ENCODE results near the gene KCND3.

Gene KCND3

GRCh38 chr1:111878091-111878490 lies 111.4 kb downstream of the KCND3 start:
- no peak for DNase-seq

DNA sequence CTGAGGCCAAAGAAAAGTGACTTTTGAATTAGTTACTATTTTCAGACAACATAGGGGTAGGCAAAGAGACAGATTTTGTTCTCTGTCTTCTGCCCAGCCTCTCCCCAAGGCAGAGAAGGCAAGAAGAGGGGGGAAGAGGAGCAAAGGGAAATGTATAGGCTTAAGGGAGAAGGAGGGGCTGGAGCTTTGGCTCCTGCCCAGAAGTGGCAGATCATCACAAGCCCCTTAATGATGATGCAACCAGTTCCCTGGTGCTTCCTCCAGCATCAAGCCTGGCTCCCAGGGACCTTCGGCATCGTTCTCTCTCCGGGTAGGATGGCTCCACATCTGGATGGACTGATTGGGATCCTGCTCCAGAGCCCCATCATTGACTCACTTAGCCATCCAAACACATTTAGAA lies 112.8 kb downstream of the KCND3 start:
- no peak for DNase-seq

GRCh38 chr1:111875640-111876039 lies 113.8 kb downstream of the KCND3 start:
- no peak for DNase-seq

GRCh38 chr1:111873460-111874030 lies 115.9 kb downstream of the KCND3 start:
- no peak for DNase-seq

DNA sequence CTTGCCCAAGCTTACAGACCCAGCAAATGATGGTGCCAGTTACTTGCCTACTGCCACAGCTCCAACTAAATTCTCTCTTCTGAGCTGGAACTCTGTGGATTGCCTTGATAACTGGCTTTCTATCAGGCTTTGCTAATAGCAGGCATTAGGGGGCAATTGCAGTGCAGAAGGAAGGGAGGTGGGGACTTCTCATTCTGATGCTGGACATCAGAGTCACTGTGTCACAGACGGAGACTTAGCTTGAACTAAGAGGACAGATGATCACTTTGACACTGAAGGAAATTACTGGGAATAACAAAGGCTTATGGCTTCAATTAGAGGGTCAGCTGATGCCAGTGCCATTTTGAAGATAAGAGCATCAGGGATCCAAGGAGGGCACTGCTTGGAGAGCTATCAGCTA lies 119.3 kb downstream of the KCND3 start:
- no peak for DNase-seq

- DNase-seq = no peak
Observed at GRCh38 chr1:111867868-111868440, 121.5 kb downstream of the KCND3 start.

DNA sequence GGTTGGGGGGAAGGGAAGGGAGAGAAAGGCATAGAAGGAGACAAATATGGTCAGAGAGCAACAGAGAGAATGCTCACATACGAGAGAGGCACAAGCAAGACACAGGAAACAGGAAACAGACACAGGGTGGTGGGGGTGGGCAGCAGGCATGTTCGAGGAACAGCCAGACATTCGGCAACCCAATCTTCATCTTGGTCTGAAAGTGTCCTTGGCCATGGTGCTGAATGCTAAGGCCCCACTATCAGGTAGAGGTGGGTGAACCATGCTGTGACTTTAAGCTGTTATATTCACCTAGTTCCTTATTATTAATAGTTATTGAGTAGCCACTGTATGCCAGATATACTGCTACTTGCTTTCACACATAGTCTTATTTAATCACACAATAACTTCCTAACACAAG lies 124.6 kb downstream of the KCND3 start:
- DNase-seq = no peak

DNA sequence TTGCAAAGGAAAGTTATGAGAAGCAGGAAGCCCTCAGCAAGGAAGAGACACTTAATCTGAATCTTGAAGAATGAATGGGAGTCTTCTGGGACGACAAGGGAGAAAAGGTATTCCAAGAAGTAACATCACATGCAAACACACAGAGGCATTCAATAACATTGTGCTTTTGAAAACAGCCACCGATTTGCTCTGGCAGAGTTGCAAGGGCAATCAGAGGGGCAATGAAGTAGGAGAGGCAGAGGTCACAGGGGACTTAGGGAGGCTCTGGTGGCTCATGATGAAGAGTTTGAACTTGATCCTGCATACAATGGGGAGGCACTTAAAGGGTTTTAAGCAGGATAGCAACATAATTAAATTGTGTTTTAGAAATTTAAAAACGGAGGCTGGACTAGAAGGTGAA lies 126.1 kb downstream of the KCND3 start:
- DNase-seq = no peak

GRCh38 chr1:111862599-111862998 lies 126.9 kb downstream of the KCND3 start:
- no peak for DNase-seq

- no peak for DNase-seq
Observed at GRCh38 chr1:111861523-111861922, 127.9 kb downstream of the KCND3 start.

GRCh38 chr1:111857194-111857651 lies 132.2 kb downstream of the KCND3 start:
- no peak for DNase-seq

DNA sequence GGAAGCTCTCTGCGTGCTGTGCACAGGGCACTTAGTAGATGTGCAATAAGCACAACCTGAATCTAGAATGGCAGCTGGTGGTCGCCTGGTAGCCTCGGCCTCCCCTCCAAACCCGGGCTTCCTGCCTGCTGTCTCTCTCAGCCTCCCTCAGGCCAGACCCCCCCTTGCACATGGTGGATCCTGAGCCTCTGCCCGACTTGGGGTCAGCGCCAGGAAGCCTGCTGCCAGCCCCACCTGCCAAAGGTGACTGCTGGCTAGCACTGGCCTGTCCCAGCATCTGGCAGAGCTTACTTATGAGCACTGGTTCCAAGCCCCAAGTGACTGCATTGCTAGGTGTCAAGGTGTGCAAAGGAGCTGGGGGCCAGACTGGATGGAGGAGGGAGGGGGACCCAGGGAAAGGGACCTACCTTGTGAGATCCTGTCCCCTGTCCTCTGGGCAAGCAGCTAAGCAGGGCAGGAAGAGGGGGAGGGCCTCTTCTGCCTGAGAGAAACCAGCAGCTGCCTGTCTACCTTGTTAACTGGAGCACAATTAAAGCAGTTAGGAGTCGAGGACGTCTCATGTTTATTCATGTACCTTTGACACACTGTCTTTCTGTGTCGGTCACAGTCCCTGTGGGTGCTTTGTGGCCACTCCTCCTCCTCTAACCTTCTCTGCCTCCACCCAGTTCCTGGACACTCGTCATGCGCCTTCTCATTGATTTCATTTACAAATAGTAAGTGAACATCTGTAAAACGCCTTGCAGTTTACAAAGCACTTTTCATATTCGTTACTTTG lies 132.9 kb downstream of the KCND3 start:
- no peak for DNase-seq

DNA sequence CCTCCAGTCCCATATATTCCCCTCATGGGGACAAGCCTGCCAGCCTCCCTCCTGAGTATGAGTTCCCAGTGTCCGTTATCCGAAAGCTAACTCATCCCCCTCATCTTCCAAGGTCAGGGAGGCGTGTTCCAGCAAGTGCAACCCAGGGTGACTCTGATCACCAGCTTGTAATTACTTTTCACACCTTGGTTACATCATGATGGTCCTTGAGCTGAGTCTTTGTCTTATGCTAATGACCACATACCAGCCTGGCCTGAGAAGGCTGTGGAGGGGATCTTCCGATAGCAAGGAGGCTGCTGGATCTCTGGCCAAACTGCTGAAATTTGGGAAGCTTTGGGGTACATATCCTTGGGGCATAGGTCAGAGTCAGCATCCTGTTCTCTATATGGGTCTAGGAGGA lies 134.2 kb downstream of the KCND3 start:
- no peak for DNase-seq

GRCh38 chr1:111852261-111852721 lies 137.2 kb downstream of the KCND3 start:
- DNase-seq = no peak

DNA sequence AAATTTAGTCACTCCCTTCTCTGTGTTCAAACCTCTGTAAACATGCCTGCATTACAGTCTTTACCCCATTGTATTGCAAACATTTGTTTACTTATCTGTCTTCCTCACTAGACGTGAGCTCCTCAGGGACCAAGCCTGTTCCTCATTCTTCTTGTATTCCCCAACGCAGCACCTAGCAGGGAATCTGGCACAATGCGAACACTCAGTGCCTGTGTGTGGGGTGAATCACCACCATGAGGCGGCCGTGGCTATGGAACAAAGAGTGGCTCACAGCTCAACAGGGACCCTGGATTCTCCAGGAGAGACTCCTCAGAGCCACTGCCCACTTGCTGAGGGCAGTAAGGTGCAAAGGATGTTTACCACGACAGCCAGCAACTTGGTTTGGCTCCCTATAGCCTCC lies 137.9 kb downstream of the KCND3 start:
- DNase-seq = no peak

DNA sequence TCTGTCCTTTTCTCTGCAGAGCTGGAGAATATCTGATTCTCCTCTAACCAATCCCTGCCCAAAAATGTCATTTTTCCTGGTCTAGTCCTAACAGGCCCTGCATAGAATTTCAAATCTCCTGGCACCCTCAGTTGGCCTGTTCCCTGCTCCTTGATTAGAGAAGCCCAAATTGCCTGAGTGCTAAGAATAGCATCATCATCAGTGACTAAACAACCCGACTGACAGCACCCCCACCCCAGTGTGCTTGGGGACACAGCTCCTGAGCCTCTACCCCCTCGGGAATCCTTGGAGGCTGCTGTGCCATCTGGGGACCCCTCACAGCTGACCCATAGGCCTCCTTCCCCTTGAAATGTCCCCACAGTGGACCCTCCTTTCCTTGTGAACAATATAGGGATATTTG lies 139.4 kb downstream of the KCND3 start:
- no peak for DNase-seq

- no peak for DNase-seq
Observed at GRCh38 chr1:111848852-111849545, 140.5 kb downstream of the KCND3 start.

GRCh38 chr1:111847466-111847865 lies 142.0 kb downstream of the KCND3 start:
- no peak for DNase-seq

- DNase-seq = no peak
Observed at GRCh38 chr1:111846842-111847241, 142.6 kb downstream of the KCND3 start.

DNA sequence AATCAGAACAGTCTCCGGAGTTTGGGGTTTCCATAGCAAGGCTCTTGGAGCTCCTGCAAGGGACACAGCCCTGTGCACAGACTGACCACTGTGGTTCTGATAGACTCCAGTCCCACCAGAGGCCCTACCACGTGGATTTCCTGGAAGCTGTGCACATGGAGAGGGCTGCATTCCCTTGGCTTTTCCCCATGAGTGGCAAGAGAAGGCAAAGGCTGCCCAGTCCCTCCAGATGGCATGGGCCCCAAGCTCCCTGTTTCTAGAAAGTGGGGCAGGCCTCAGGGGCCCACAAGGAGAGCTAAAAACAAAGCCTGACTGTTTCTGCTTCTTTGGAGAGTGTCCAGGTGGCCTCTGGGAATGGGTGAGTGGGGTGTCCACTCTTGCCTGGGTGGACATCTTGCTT lies 146.3 kb downstream of the KCND3 start:
- DNase-seq = no peak

GRCh38 chr1:111842411-111842810 lies 147.1 kb downstream of the KCND3 start:
- no peak for DNase-seq

- no peak for DNase-seq
Observed at GRCh38 chr1:111841746-111842145, 147.7 kb downstream of the KCND3 start.

GRCh38 chr1:111841189-111841588 lies 148.3 kb downstream of the KCND3 start:
- no peak for DNase-seq

- no peak for DNase-seq
Observed at GRCh38 chr1:111837393-111837792, 152.1 kb downstream of the KCND3 start.

Measured in CD4-positive, alpha-beta T cell treated with Interleukin-21 for 1 hour (primary cell).